CD14-positive monocyte (primary cell): ENCODE measurements around the gene FAM180A. TPM values are rescaled to one million over a fixed set of nuclear protein-coding genes. Genes with fewer than 3 reads are reported as not detected.

Source experiments
- DNase-seq, 3 donors: peaks; one replicate each; pipeline ENCODE4 v3.0.0-alpha.2; 2011 to 2022
- H2AFZ ChIP-seq: 2 replicates; pipeline ENCODE4 v1.6.0; 2012; ENCODE audit warnings: mild to moderate bottlenecking, low read depth, low read length, inconsistent platforms; ENCODE audit not compliant: insufficient read depth, poor library complexity, severe bottlenecking
- H3K27ac ChIP-seq, 2 donors: 1 replicate in 1 of 2; 2 replicates in 1 of 2; pipeline ENCODE4 v1.5.1; 2012 to 2013; ENCODE audit warnings: low read length in 2 of 2, control low read depth in 1 of 2, inconsistent platforms in 1 of 2, low read depth in 1 of 2, mild to moderate bottlenecking in 1 of 2
- H3K27me3 ChIP-seq, 2 donors: one replicate each; pipeline versions ENCODE4 v1.6.0 to v1.6.1; 2011 to 2013; ENCODE audit warnings: low read length in 2 of 2; ENCODE audit not compliant: control insufficient read depth in 2 of 2, insufficient read depth in 2 of 2
- H3K36me3 ChIP-seq, 2 donors: replicated peaks in 1 of 2; 1 replicate in 1 of 2; 2 replicates in 1 of 2; pipeline versions ENCODE4 v1.5.1 to v1.6.1; 2012 to 2013; ENCODE audit warnings: low read length in 2 of 2, control low read depth in 1 of 2, inconsistent platforms in 1 of 2, mild to moderate bottlenecking in 1 of 2; ENCODE audit not compliant: insufficient read depth in 2 of 2, control insufficient read depth in 1 of 2
- H3K4me1 ChIP-seq, 2 donors: 1 replicate in 1 of 2; 2 replicates in 1 of 2; pipeline versions ENCODE4 v1.5.1 to v1.6.1; 2012 to 2013; ENCODE audit warnings: low read length in 2 of 2, control low read depth in 1 of 2, inconsistent platforms in 1 of 2, mild to moderate bottlenecking in 1 of 2, moderate library complexity in 1 of 2; ENCODE audit not compliant: insufficient read depth in 2 of 2, control insufficient read depth in 1 of 2
- H3K4me2 ChIP-seq: replicated peaks from 2 replicates; pipeline ENCODE3; 2012; ENCODE audit warnings: low read length, moderate library complexity, mild to moderate bottlenecking; ENCODE audit not compliant: poor library complexity, severe bottlenecking; ENCODE audit errors: extremely low read depth
- H3K4me3 ChIP-seq, 3 experiments: fragments of 200-600 bp in 1 of 3; sonication (generic) in 1 of 3; replicated peaks in 1 of 3; 1 replicate in 2 of 3; 2 replicates in 1 of 3; pipeline ENCODE4 v1.5.1; 2011 to 2013; ENCODE audit warnings: low read length in 3 of 3, mild to moderate bottlenecking in 3 of 3, control low read depth in 2 of 3, low read depth in 2 of 3, inconsistent platforms in 1 of 3, moderate library complexity in 1 of 3
- H3K79me2 ChIP-seq: 2 replicates; pipeline ENCODE4 v1.6.0; 2012; ENCODE audit warnings: mild to moderate bottlenecking, control low read depth, inconsistent platforms, low read length, moderate library complexity; ENCODE audit not compliant: insufficient read depth
- H3K9ac ChIP-seq: 2 replicates; pipeline ENCODE4 v1.6.0; 2017; ENCODE audit warnings: low read length, mild to moderate bottlenecking; ENCODE audit not compliant: insufficient read depth, poor library complexity, severe bottlenecking
- H3K9me3 ChIP-seq, 2 donors: replicated peaks in 1 of 2; 1 replicate in 1 of 2; 2 replicates in 1 of 2; pipeline versions ENCODE4 v1.5.1 to v1.6.1; 2012 to 2013; ENCODE audit warnings: low read length in 2 of 2, control low read depth in 1 of 2; ENCODE audit not compliant: control insufficient read depth in 1 of 2, insufficient read depth in 1 of 2
- H4K20me1 ChIP-seq: 2 replicates; pipeline ENCODE4 v1.6.0; 2012; ENCODE audit warnings: mild to moderate bottlenecking, low read length, control low read depth, moderate library complexity; ENCODE audit not compliant: insufficient read depth
- H3K27ac Mint-ChIP-seq, 7 donors: one replicate each; pipeline ENCODE4 v1.8.0; 2020; ENCODE audit warnings: mild to moderate bottlenecking in 7 of 7, mixed read lengths in 7 of 7, moderate library complexity in 6 of 7, inconsistent platforms in 2 of 7
- H3K27me3 Mint-ChIP-seq, 3 donors: one replicate each; pipeline ENCODE4 v1.8.0; 2021 to 2022; ENCODE audit warnings: low read depth in 3 of 3, mild to moderate bottlenecking in 3 of 3, mixed read lengths in 3 of 3, moderate library complexity in 3 of 3, inconsistent platforms in 1 of 3
- H3K36me3 Mint-ChIP-seq, 2 donors: one replicate each; pipeline ENCODE4 v1.8.0; 2020; ENCODE audit warnings: mixed read lengths in 2 of 2, inconsistent platforms in 1 of 2, mild to moderate bottlenecking in 1 of 2
- H3K4me1 Mint-ChIP-seq: one replicate; pipeline ENCODE4 v1.8.0; 2020; ENCODE audit warnings: mild to moderate bottlenecking, mixed read lengths
- H3K4me3 Mint-ChIP-seq, 2 donors: one replicate each; pipeline ENCODE4 v1.8.0; 2020; ENCODE audit warnings: mild to moderate bottlenecking in 2 of 2, mixed read lengths in 2 of 2, moderate library complexity in 1 of 2
- H3K9me3 Mint-ChIP-seq, 7 donors: one replicate each; pipeline ENCODE4 v1.8.0; 2020 to 2022; ENCODE audit warnings: mixed read lengths in 7 of 7, mild to moderate bottlenecking in 6 of 7, moderate library complexity in 6 of 7, inconsistent platforms in 2 of 7
- WGBS: methylation state at CpG from one replicate; pipeline ENCODE4 v1.1.5; 2013; ENCODE audit warnings: missing lambda C conversion rate; ENCODE audit not compliant: insufficient coverage; 5-methylcytosine and 5-hydroxymethylcytosine counted together
- intact Hi-C, 2 donors: fragments of 100-400 bp; cut with micrococcal nuclease; formaldehyde crosslinking; loops; one replicate each; pipeline versions ENCODE4 v1.15.0 to v1.15.1; 2023
- polyA plus RNA-seq, 3 donors: library from polyadenylated mRNA; depleted of rRNA in 1 of 3; unstranded in 2 of 3; stranded (reverse) in 1 of 3; fragments of 300-500 nt in 2 of 3; fragments of >200 nt in 1 of 3; fragmentation: Illumina TruSeq in 2 of 3; gene quantifications; 1 replicate in 2 of 3; 2 replicates in 1 of 3; pipeline ENCODE4 v1.2.3, GENCODE V29; 2012 to 2021
- TF ChIP-seq, protein P1 (sequence below): fragments of 200-600 bp; IDR thresholded peaks from one replicate; pipeline ENCODE4 v1.8.0; 2022; ENCODE audit warnings: antibody characterized with exemption, mild to moderate bottlenecking

The FAM180A gene
- polyA plus RNA-seq, 3 donors = not detected

DNA sequence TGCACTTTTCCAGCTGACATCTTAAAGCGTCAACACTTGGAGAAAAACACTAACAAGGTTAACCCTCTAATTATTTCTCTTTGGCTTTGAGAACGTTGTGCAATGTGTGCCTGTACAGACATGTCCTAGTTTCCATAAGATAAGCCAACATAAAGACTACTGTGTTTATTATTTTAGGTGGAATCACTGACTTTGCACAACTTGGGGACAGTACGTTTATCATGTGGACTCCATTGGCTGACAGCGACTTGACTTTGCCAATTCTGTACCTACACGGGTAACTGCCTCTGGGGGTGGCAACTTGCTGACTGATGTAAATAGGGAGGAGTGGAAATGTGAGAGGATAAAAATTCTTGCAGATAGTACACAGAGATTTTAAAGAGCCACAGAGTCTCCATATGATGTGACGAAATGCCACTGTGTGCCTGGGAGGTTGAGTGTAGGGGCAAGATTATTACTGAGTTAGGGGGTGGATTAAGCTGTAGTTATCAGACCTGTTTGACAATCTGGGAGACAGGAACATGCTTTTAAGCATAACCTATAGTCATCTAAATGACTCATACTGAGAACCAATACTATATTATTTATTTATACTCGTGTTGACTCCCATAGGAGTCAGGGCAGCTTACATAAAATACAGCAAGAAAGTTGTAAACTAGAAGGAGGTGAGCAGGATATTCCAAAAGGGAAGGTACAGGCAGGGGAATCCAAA lies 41.6 kb downstream of the FAM180A start:
- Histone ChIP-seq H3K36me3 (no peaks in the 10 kb centered on the region), H3K9me3 (no peaks in the 10 kb centered on the region), H3K4me1 (no peaks in the 10 kb centered on the region), H3K27ac (no peak overlapping the region), H4K20me1 (no peaks in the 10 kb centered on the region), H3K27me3 (no peaks in the 10 kb centered on the region), H3K79me2 (no peaks in the 10 kb centered on the region), H3K4me3 (no peak overlapping the region), H3K4me2 (no peak overlapping the region), H3K9ac (no peak overlapping the region), H2AFZ (no peak overlapping the region)
- Mint-ChIP-seq H3K4me3 (no peak overlapping the region), H3K9me3 (no peaks in the 10 kb centered on the region), H3K27me3 (peaks cover 0 to 6% (median 1%) of the 10 kb centered on the region in 3 donors), H3K36me3 (no peaks in the 10 kb centered on the region), H3K27ac (no peak overlapping the region), H3K4me1 (no peaks in the 10 kb centered on the region)
- 100% methylated on average over 5 of the region's 7 CpGs for WGBS
- TF ChIP-seq, protein P1, sequence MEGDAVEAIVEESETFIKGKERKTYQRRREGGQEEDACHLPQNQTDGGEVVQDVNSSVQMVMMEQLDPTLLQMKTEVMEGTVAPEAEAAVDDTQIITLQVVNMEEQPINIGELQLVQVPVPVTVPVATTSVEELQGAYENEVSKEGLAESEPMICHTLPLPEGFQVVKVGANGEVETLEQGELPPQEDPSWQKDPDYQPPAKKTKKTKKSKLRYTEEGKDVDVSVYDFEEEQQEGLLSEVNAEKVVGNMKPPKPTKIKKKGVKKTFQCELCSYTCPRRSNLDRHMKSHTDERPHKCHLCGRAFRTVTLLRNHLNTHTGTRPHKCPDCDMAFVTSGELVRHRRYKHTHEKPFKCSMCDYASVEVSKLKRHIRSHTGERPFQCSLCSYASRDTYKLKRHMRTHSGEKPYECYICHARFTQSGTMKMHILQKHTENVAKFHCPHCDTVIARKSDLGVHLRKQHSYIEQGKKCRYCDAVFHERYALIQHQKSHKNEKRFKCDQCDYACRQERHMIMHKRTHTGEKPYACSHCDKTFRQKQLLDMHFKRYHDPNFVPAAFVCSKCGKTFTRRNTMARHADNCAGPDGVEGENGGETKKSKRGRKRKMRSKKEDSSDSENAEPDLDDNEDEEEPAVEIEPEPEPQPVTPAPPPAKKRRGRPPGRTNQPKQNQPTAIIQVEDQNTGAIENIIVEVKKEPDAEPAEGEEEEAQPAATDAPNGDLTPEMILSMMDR = no peak
- DNase-seq = no peak
- intact Hi-C loops = no loop called here

DNA sequence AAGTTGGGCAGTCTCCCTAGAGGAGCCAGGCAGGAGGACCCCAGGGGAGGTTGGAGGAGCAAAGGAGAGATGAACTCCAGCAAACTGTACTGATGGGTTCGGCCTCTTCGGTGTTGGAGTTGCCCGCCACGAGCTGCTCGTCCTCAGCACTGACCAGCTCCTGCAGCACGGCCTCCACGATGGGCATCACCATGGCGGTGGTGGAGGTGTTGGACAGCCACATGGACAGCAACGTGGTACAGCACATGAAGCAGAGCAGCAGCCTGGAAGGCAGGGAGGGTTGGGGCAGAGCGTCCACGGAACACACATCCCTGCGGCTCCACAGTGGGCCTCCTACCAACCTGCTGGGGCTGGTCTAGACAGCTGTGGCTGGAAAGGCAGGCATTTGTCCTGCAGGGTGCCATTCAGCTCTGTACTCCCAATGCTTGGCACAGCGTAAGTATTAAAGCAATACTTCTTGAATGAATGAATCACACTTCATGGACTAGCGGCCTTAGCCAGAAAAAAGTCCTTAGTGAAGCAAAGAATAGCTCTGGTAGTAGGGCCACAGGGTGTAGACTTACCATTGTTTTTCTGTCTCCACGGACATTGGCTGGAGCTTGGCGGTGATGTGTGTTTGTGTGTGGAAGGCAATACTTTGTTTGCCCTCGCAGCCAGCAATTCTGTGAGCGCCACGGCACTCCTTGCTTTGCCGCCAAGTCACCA lies 42.4 kb downstream of the FAM180A start:
- Mint-ChIP-seq H3K36me3 (no peaks in the 10 kb centered on the region), H3K4me1 (no peaks in the 10 kb centered on the region), H3K27ac (no peak overlapping the region), H3K4me3 (no peak overlapping the region), H3K27me3 (peaks cover 0 to 6% (median 1%) of the 10 kb centered on the region in 3 donors), H3K9me3 (no peaks in the 10 kb centered on the region)
- no peaks in the 10 kb centered on the region for H3K4me1 ChIP-seq
- no peak overlapping the region for H3K4me3 ChIP-seq
- TF ChIP-seq, protein P1 = no peak
- DNase-seq = no peak
- no peak overlapping the region for H3K9ac ChIP-seq
- no peaks in the 10 kb centered on the region for H3K36me3 ChIP-seq
- no peaks in the 10 kb centered on the region for H3K27me3 ChIP-seq
- no peak overlapping the region for H3K27ac ChIP-seq
- H3K79me2 ChIP-seq = no peaks in the 10 kb centered on the region
- H3K9me3 ChIP-seq = no peaks in the 10 kb centered on the region
- 96% methylated on average over 9 of the region's 20 CpGs for WGBS
- no peaks in the 10 kb centered on the region for H4K20me1 ChIP-seq
- intact Hi-C loops = no loop called here
- H2AFZ ChIP-seq = no peak overlapping the region
- H3K4me2 ChIP-seq = no peak overlapping the region
